MM.1S (cell line): ENCODE measurements around the gene TMEM44.

Source experiments
- EZH2 ChIP-seq: fragments of 300-600 bp; sonication (generic); optimal IDR thresholded peaks from 2 replicates; pipeline ENCODE3; 2017; ENCODE audit warnings: low read depth, mild to moderate bottlenecking, antibody characterized with exemption, low read length, mixed read lengths
- EZH2phosphoT487 ChIP-seq: fragments of 300-600 bp; sonication (generic); IDR thresholded peaks from 2 replicates; pipeline ENCODE4 v1.6.1; 2018; ENCODE audit warnings: antibody characterized with exemption, low read length
- TF ChIP-seq, protein P1 (sequence below): fragments of 300-600 bp; sonication (generic); IDR thresholded peaks from 2 replicates; pipeline ENCODE4 v1.5.1; 2016; ENCODE audit warnings: antibody characterized with exemption, low read length, mixed read lengths

GRCh38 chr3:194661374-194661773, 28.2 kb upstream of the TMEM44 start:
- TF ChIP-seq, protein P1, sequence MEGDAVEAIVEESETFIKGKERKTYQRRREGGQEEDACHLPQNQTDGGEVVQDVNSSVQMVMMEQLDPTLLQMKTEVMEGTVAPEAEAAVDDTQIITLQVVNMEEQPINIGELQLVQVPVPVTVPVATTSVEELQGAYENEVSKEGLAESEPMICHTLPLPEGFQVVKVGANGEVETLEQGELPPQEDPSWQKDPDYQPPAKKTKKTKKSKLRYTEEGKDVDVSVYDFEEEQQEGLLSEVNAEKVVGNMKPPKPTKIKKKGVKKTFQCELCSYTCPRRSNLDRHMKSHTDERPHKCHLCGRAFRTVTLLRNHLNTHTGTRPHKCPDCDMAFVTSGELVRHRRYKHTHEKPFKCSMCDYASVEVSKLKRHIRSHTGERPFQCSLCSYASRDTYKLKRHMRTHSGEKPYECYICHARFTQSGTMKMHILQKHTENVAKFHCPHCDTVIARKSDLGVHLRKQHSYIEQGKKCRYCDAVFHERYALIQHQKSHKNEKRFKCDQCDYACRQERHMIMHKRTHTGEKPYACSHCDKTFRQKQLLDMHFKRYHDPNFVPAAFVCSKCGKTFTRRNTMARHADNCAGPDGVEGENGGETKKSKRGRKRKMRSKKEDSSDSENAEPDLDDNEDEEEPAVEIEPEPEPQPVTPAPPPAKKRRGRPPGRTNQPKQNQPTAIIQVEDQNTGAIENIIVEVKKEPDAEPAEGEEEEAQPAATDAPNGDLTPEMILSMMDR, result no peak
- no peak for TF ChIP-seq EZH2
- no peak for TF ChIP-seq EZH2phosphoT487
